Stomach (tissue), 9 donors: ENCODE results near the gene STAB1. TPM values are rescaled to one million over a fixed set of nuclear protein-coding genes. Genes with fewer than 3 reads are reported as not detected.
A peak's percentile ranks its signal among the peaks of the same experiment; 100 is the strongest.

ENCODE experiments used
- DNase-seq, 2 donors: peaks; one replicate each; pipeline versions ENCODE4 v3.0.0 to v3.0.0-alpha.2; 2013 to 2019
- H3K27ac ChIP-seq, 5 donors: fragments of 200-600 bp in 4 of 5; sonication (generic) in 4 of 5; one replicate each; pipeline ENCODE4 v1.5.1; 2013 to 2019; ENCODE audit warnings: mild to moderate bottlenecking in 1 of 5, moderate library complexity in 1 of 5
- H3K27me3 ChIP-seq, 3 donors: fragments of 200-600 bp; sonication (generic); one replicate each; pipeline ENCODE4 v1.5.1; 2017 to 2019; ENCODE audit warnings: mixed run types in 1 of 3
- H3K36me3 ChIP-seq, 4 donors: fragments of 200-600 bp; sonication (generic); 1 replicate in 3 of 4; 2 replicates in 1 of 4; pipeline ENCODE4 v1.5.1; 2016 to 2019
- H3K4me1 ChIP-seq, 4 donors: fragments of 200-600 bp; sonication (generic); one replicate each; pipeline ENCODE4 v1.5.1; 2016 to 2019
- H3K4me3 ChIP-seq, 4 donors: fragments of 200-600 bp; sonication (generic) in 3 of 4; one replicate each; pipeline ENCODE4 v1.5.1; 2016 to 2019; ENCODE audit warnings: mild to moderate bottlenecking in 1 of 4
- H3K9me3 ChIP-seq, 4 donors: fragments of 200-600 bp; sonication (generic); one replicate each; pipeline ENCODE4 v1.5.1; 2016 to 2019
- CTCF ChIP-seq, 7 experiments: fragments of 450-650 bp in 4 of 7; fragments of 200-600 bp in 3 of 7; sonication (generic) in 3 of 7; IDR thresholded peaks; one replicate each; pipeline ENCODE4 v1.5.1; 2016 to 2019; ENCODE audit warnings: antibody characterized with exemption in 7 of 7, control low read depth in 2 of 7, mild to moderate bottlenecking in 1 of 7
- EP300 ChIP-seq: sonication (generic); formaldehyde crosslinking; IDR thresholded peaks from one replicate; pipeline ENCODE4 v1.6.1; 2017; ENCODE audit warnings: antibody characterized with exemption
- POLR2A ChIP-seq, 4 donors: fragments of 450-650 bp; IDR thresholded peaks; one replicate each; pipeline ENCODE4 v1.6.1; 2016; ENCODE audit warnings: antibody characterized with exemption in 4 of 4, control low read depth in 2 of 4, mild to moderate bottlenecking in 1 of 4, moderate library complexity in 1 of 4
- POLR2AphosphoS5 ChIP-seq, 3 donors: sonication (generic); formaldehyde crosslinking; IDR thresholded peaks; one replicate each; pipeline ENCODE4 v1.6.1; 2016; ENCODE audit warnings: antibody characterized with exemption in 3 of 3
- WGBS, 5 donors: extraction: QIAGEN DNeasy Blood & Tissue Kit in 3 of 5; methylation state at CpG; one replicate each; pipeline versions ENCODE4 v1.1.5 to v1.1.7; 2013 to 2018; 5-methylcytosine and 5-hydroxymethylcytosine counted together
- intact Hi-C: fragments of 100-400 bp; cut with DNase I; formaldehyde crosslinking; loops from one replicate; pipeline ENCODE4 v1.15.1; 2023; ENCODE audit warnings: low total_unique reads
- polyA plus RNA-seq, 3 donors: library from polyadenylated mRNA; stranded (reverse); fragments of 200-250 nt; gene quantifications; one replicate each; pipeline ENCODE4 v1.2.3, GENCODE V29; 2013
- total RNA-seq, 5 donors: library from RNA; depleted of rRNA; stranded (reverse); fragments of >200 nt; gene quantifications; one replicate each; pipeline versions ENCODE4 v1.1.0 to v1.2.3, GENCODE V29; 2014 to 2016
- donor health status: healthy with polysubstance abuse.
- donor health status: Bipolar disorder and iron deficiency.
- donor health status: healthy.

The STAB1 gene
- total and polyA plus RNA-seq, 8 donors: 33.7 to 295 (median 62.8) TPM

DNA sequence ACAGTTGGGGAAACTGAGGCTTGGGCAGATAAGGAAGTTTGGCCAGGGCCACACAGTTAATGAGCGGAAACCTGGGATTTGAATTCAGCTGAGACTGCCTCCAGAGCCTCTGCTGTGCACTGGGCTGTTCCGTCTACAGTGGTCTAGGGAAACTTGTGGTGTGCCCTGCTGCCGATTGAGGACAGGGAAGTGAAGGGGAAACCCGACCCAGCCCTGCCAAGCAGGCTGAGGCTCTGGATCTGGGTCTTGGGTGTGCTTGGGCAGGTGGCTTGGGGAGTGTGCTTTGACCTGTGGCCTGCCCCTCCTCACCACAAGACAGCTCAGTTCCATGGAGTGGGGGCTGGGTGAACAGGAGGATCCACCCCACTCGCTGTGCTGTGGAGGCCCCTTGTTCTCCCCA is 22.1 kb upstream of the STAB1 start:
- no peaks in the 10 kb centered on the region for H3K9me3 ChIP-seq
- H3K36me3 ChIP-seq: peaks cover 54 to 82% (median 79%) of the 10 kb centered on the region in 4 donors
- no peak overlapping the region for H3K4me3 ChIP-seq
- H3K27me3 ChIP-seq: no peaks in the 10 kb centered on the region
- peak in 1 of 2 donors; percentile 6 for DNase-seq
- TF ChIP-seq EP300: no peak
- TF ChIP-seq CTCF (IDR thresholded peaks at IDR 0.05): no peak
- TF ChIP-seq POLR2AphosphoS5 (IDR thresholded peaks at IDR 0.05): no peak
- no peak for TF ChIP-seq POLR2A (IDR thresholded peaks at IDR 0.05)
- WGBS, 5 donors: 79 to 90% (median 88%) methylated on average over 4 to 5 of the region's 5 CpGs
- intact Hi-C loops: no loop called here
- H3K27ac ChIP-seq: no peak overlapping the region
- H3K4me1 ChIP-seq: peaks cover 25 to 36% (median 30%) of the 10 kb centered on the region in 4 donors

DNA sequence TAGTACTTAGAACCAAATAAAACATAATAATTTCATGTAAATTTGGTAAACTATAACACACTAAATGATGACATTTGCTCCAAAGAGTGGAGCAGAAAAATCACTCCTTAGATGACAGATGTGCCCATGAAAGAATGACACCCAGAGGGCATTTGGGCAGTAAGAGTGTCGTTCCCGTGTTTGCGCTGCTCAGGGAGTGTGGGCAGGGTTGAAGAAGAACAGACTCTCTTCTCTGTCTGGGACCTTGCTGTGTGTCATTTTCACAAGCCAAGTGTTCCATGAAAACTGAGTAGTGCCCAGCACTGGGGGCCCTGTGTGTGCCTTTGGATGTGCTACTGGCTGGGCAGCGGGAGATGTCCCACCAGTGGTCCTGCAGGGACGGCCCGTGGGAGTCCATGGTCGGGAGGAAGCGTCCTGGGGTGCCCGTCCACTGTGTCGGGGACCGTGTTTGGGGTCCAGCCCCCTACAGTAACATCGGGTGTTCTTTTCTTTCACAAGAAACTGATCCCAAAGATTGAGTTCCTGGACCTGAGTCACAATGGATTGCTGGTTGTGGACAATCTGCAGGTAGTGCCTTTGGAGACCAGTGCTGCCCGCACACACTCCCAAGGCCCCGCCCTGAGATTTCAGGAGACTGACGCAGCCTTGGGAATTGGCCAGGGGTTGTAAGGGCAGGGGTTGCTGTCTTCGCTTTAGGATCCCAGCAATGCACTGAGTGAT is 17.9 kb upstream of the STAB1 start:
- DNase-seq: no peak
- 90 to 96% (median 94%) methylated on average over 13 to 16 of the region's 16 CpGs for WGBS, 5 donors
- intact Hi-C loops: no loop called here
- Histone ChIP-seq H3K36me3 (peaks cover 92 to 100% (median 100%) of the 10 kb centered on the region in 4 donors), H3K27me3 (no peaks in the 10 kb centered on the region), H3K27ac (no peak overlapping the region), H3K4me3 (no peak overlapping the region), H3K4me1 (peaks cover under 1 to 5% (median 1%) of the 10 kb centered on the region in 4 donors), H3K9me3 (no peaks in the 10 kb centered on the region)
- TF ChIP-seq CTCF (IDR thresholded peaks at IDR 0.05) (no peak), EP300 (no peak), POLR2A (IDR thresholded peaks at IDR 0.05) (no peak), POLR2AphosphoS5 (IDR thresholded peaks at IDR 0.05) (no peak)

GRCh38 chr3:52477796-52478095 is 17.4 kb upstream of the STAB1 start:
- no peak for TF ChIP-seq POLR2A (IDR thresholded peaks at IDR 0.05)
- no peak for TF ChIP-seq EP300
- no peak for TF ChIP-seq POLR2AphosphoS5 (IDR thresholded peaks at IDR 0.05)
- no peak for TF ChIP-seq CTCF (IDR thresholded peaks at IDR 0.05)
- peaks cover 92 to 100% (median 100%) of the 10 kb centered on the region in 4 donors for H3K36me3 ChIP-seq
- no peak overlapping the region for H3K4me3 ChIP-seq
- WGBS, 5 donors: 92 to 97% (median 95%) methylated on average over 6 of the region's 6 CpGs
- H3K27me3 ChIP-seq: no peaks in the 10 kb centered on the region
- intact Hi-C loops: no loop called here
- H3K9me3 ChIP-seq: no peaks in the 10 kb centered on the region
- DNase-seq: no peak
- H3K27ac ChIP-seq: no peak overlapping the region
- H3K4me1 ChIP-seq: no peaks in the 10 kb centered on the region

- H3K4me1 ChIP-seq: peaks cover 0 to 14% (median 5%) of the 10 kb centered on the region in 4 donors
- no peaks in the 10 kb centered on the region for H3K27me3 ChIP-seq
- WGBS, 5 donors: 94 to 98% (median 96%) methylated on average over 7 of the region's 7 CpGs
- no peak overlapping the region for H3K4me3 ChIP-seq
- TF ChIP-seq POLR2A (IDR thresholded peaks at IDR 0.05): no peak
- TF ChIP-seq EP300: no peak
- no peak for TF ChIP-seq POLR2AphosphoS5 (IDR thresholded peaks at IDR 0.05)
- TF ChIP-seq CTCF (IDR thresholded peaks at IDR 0.05): no peak
- intact Hi-C loops: no loop called here
- no peak for DNase-seq
- no peaks in the 10 kb centered on the region for H3K9me3 ChIP-seq
- no peak overlapping the region for H3K27ac ChIP-seq
- H3K36me3 ChIP-seq: peaks cover 80 to 98% (median 97%) of the 10 kb centered on the region in 4 donors
Observed at GRCh38 chr3:52479037-52479876, 15.9 kb upstream of the STAB1 start.
